H1 (cell line): ENCODE data around the gene TFAP2B.

ENCODE experiments used
- BRCA1 ChIP-seq: IDR thresholded peaks from 2 replicates; pipeline ENCODE4 v1.6.1; 2012; ENCODE audit warnings: low read depth, low read length, improper control_type of control experiment
- HDAC2 ChIP-seq, 2 experiments: fragments of 300-600 bp in 1 of 2; sonication (generic) in 1 of 2; IDR thresholded peaks; 2 replicates each; pipeline ENCODE4 v1.6.1; 2011 to 2012; ENCODE audit warnings: low read depth in 2 of 2, low read length in 2 of 2, mild to moderate bottlenecking in 2 of 2, moderate library complexity in 2 of 2, borderline replicate concordance in 1 of 2, inconsistent platforms in 1 of 2
- RXRA ChIP-seq: IDR thresholded peaks from 2 replicates; pipeline ENCODE4 v1.6.1; 2011; ENCODE audit warnings: low read depth, mild to moderate bottlenecking, low read length, moderate library complexity; ENCODE audit not compliant: insufficient read depth
- TF ChIP-seq, protein P1 (sequence below), 3 experiments: IDR thresholded peaks; 1 replicate in 2 of 3; 2 replicates in 1 of 3; pipeline versions ENCODE4 v1.5.1 to v1.6.1; 2011; ENCODE audit warnings: low read length in 3 of 3, mild to moderate bottlenecking in 3 of 3, inconsistent platforms in 2 of 3, low read depth in 1 of 3, moderate library complexity in 1 of 3; ENCODE audit not compliant: insufficient read depth in 1 of 3; ENCODE audit errors: control extremely low read depth in 1 of 3

DNA sequence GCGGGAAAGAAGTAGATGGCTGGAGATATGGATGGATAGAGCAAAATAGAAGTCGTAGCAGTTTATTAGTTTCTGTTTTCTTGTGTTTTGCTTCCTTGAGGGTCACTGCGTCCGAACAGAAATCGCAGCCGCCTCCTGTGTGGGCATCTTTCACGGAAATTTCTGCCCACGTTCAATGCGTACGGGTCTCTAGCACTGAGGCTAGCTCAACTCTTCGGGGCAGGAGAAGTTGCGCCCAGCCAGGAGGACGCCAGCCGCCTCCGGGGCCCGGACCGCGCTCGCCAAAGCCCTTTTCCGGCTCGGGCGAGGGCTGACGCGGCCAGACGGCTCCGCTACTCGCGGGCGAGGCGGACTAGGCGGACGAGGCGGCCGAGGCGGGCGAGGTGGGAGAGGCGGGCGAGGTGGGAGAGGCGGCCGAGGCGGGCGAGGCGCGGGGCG is 814 bp downstream of the TFAP2B start:
- TF ChIP-seq, protein P1, sequence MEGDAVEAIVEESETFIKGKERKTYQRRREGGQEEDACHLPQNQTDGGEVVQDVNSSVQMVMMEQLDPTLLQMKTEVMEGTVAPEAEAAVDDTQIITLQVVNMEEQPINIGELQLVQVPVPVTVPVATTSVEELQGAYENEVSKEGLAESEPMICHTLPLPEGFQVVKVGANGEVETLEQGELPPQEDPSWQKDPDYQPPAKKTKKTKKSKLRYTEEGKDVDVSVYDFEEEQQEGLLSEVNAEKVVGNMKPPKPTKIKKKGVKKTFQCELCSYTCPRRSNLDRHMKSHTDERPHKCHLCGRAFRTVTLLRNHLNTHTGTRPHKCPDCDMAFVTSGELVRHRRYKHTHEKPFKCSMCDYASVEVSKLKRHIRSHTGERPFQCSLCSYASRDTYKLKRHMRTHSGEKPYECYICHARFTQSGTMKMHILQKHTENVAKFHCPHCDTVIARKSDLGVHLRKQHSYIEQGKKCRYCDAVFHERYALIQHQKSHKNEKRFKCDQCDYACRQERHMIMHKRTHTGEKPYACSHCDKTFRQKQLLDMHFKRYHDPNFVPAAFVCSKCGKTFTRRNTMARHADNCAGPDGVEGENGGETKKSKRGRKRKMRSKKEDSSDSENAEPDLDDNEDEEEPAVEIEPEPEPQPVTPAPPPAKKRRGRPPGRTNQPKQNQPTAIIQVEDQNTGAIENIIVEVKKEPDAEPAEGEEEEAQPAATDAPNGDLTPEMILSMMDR (IDR thresholded peaks at IDR 0.05; ENCODE audit: control extremely low read depth in 1 of 3, insufficient read depth in 1 of 3, low read depth in 1 of 3, low read length in 3 of 3): no peak
- TF ChIP-seq HDAC2 (IDR thresholded peaks at IDR 0.05; ENCODE audit: borderline replicate concordance in 1 of 2, low read depth in 2 of 2, low read length in 2 of 2) (no peak), BRCA1 (no peak), RXRA (no peak)
